Transverse colon (tissue), 4 donors: ENCODE data around the gene IFNB1.

ENCODE experiments used
- POLR2A ChIP-seq: fragments of 450-650 bp; IDR thresholded peaks from one replicate; pipeline ENCODE4 v1.6.1; 2016; ENCODE audit warnings: antibody characterized with exemption, mild to moderate bottlenecking, moderate library complexity
- POLR2AphosphoS5 ChIP-seq, 3 donors: sonication (generic); formaldehyde crosslinking; IDR thresholded peaks; one replicate each; pipeline ENCODE4 v1.6.1; 2016; ENCODE audit warnings: antibody characterized with exemption in 3 of 3
- TF ChIP-seq, protein P1 (sequence below), 5 experiments: fragments of 200-600 bp in 3 of 5; fragments of 450-650 bp in 2 of 5; sonication (generic) in 3 of 5; IDR thresholded peaks; 1 replicate in 2 of 5; 2 replicates in 3 of 5; pipeline ENCODE4 v1.5.1; 2016 to 2017; ENCODE audit warnings: antibody characterized with exemption in 5 of 5, inconsistent platforms in 3 of 5, mild to moderate bottlenecking in 2 of 5, moderate library complexity in 1 of 5

- no peak for TF ChIP-seq POLR2AphosphoS5 (IDR thresholded peaks at IDR 0.05)
- TF ChIP-seq, protein P1, sequence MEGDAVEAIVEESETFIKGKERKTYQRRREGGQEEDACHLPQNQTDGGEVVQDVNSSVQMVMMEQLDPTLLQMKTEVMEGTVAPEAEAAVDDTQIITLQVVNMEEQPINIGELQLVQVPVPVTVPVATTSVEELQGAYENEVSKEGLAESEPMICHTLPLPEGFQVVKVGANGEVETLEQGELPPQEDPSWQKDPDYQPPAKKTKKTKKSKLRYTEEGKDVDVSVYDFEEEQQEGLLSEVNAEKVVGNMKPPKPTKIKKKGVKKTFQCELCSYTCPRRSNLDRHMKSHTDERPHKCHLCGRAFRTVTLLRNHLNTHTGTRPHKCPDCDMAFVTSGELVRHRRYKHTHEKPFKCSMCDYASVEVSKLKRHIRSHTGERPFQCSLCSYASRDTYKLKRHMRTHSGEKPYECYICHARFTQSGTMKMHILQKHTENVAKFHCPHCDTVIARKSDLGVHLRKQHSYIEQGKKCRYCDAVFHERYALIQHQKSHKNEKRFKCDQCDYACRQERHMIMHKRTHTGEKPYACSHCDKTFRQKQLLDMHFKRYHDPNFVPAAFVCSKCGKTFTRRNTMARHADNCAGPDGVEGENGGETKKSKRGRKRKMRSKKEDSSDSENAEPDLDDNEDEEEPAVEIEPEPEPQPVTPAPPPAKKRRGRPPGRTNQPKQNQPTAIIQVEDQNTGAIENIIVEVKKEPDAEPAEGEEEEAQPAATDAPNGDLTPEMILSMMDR (IDR thresholded peaks at IDR 0.05): no peak
- no peak for TF ChIP-seq POLR2A
Observed at GRCh38 chr9:21081999-21082398, 4.3 kb upstream of the IFNB1 start.
